Trophoblast cell (in vitro differentiated cells and primary cell): Measurements from ENCODE around the gene WNK1.

Source experiments
- DNase-seq, 2 donors: peaks; one replicate each; pipeline ENCODE4 v3.0.0-alpha.2; 2016
- H2AFZ ChIP-seq: 2 replicates; pipeline ENCODE4 v1.6.1; 2013; ENCODE audit warnings: low read length, moderate library complexity, mild to moderate bottlenecking; ENCODE audit not compliant: insufficient read depth, poor library complexity
- H2AK5ac ChIP-seq: 2 replicates; pipeline ENCODE4 v1.6.1; 2013; ENCODE audit warnings: mild to moderate bottlenecking, low read length
- H2BK120ac ChIP-seq: 2 replicates; pipeline ENCODE4 v1.6.1; 2013; ENCODE audit warnings: low read length, mild to moderate bottlenecking, moderate library complexity; ENCODE audit not compliant: insufficient read depth, poor library complexity
- H2BK12ac ChIP-seq: 2 replicates; pipeline ENCODE4 v1.6.1; 2013; ENCODE audit warnings: mild to moderate bottlenecking, low read length, moderate library complexity
- H2BK5ac ChIP-seq: 2 replicates; pipeline ENCODE4 v1.6.1; 2013; ENCODE audit warnings: low read length, low read depth, moderate library complexity, mild to moderate bottlenecking; ENCODE audit not compliant: poor library complexity
- H3K14ac ChIP-seq: 2 replicates; pipeline ENCODE4 v1.6.1; 2013; ENCODE audit warnings: mild to moderate bottlenecking, low read length
- H3K18ac ChIP-seq: 2 replicates; pipeline ENCODE4 v1.6.1; 2013; ENCODE audit warnings: mild to moderate bottlenecking, low read length
- H3K23ac ChIP-seq: 2 replicates; pipeline ENCODE4 v1.6.1; 2013; ENCODE audit warnings: low read length
- H3K27ac ChIP-seq: 2 replicates; pipeline ENCODE4 v1.5.1; 2013; ENCODE audit warnings: low read depth, mild to moderate bottlenecking, inconsistent platforms, low read length, moderate library complexity
- H3K27me3 ChIP-seq: 2 replicates; pipeline ENCODE4 v1.6.1; 2013; ENCODE audit warnings: inconsistent platforms, mild to moderate bottlenecking, low read length, moderate library complexity; ENCODE audit not compliant: insufficient read depth
- H3K36me3 ChIP-seq, 2 experiments: 1 replicate in 1 of 2; 2 replicates in 1 of 2; pipeline ENCODE4 v1.6.1; 2013; ENCODE audit warnings: low read length in 2 of 2, mild to moderate bottlenecking in 2 of 2, moderate library complexity in 1 of 2; ENCODE audit not compliant: insufficient read depth in 2 of 2, control insufficient read depth in 1 of 2
- H3K4ac ChIP-seq: 2 replicates; pipeline ENCODE4 v1.6.1; 2013; ENCODE audit warnings: low read depth, mild to moderate bottlenecking, low read length, moderate library complexity
- H3K4me1 ChIP-seq, 2 experiments: 1 replicate in 1 of 2; 2 replicates in 1 of 2; pipeline ENCODE4 v1.6.1; 2013; ENCODE audit warnings: low read length in 2 of 2, mild to moderate bottlenecking in 2 of 2, moderate library complexity in 1 of 2; ENCODE audit not compliant: insufficient read depth in 2 of 2, control insufficient read depth in 1 of 2
- H3K4me2 ChIP-seq: 2 replicates; pipeline ENCODE4 v1.6.1; 2013; ENCODE audit warnings: inconsistent platforms, mild to moderate bottlenecking, low read length, moderate library complexity
- H3K4me3 ChIP-seq: 2 replicates; pipeline ENCODE4 v1.5.1; 2013; ENCODE audit warnings: mild to moderate bottlenecking, low read depth, low read length, inconsistent platforms
- H3K79me1 ChIP-seq: one replicate; pipeline ENCODE4 v1.6.1; 2013; ENCODE audit warnings: low read length
- H3K79me2 ChIP-seq: 2 replicates; pipeline ENCODE4 v1.6.1; 2013; ENCODE audit warnings: low read length, mild to moderate bottlenecking; ENCODE audit not compliant: control insufficient read depth, insufficient read depth, poor library complexity
- H3K9ac ChIP-seq: 2 replicates; pipeline ENCODE4 v1.6.1; 2013; ENCODE audit warnings: mild to moderate bottlenecking, low read length
- H3K9me3 ChIP-seq: 2 replicates; pipeline ENCODE4 v1.6.1; 2013; ENCODE audit warnings: low read depth, mild to moderate bottlenecking, control low read depth, inconsistent platforms, low read length; ENCODE audit not compliant: insufficient read depth
- H4K12ac ChIP-seq: 2 replicates; pipeline ENCODE4 v1.6.1; 2013; ENCODE audit warnings: low read depth, mild to moderate bottlenecking, low read length, moderate library complexity
- H4K8ac ChIP-seq: 2 replicates; pipeline ENCODE4 v1.6.1; 2013; ENCODE audit warnings: low read depth, mild to moderate bottlenecking, low read length, moderate library complexity
- H4K91ac ChIP-seq: one replicate; pipeline ENCODE4 v1.6.1; 2013; ENCODE audit warnings: low read depth, mild to moderate bottlenecking, low read length, moderate library complexity
- WGBS: extraction: QIAGEN DNeasy Blood & Tissue Kit; methylation state at CpG from one replicate; pipeline ENCODE4 v1.1.7; 2013; ENCODE audit warnings: missing lambda C conversion rate; ENCODE audit not compliant: insufficient read length, insufficient coverage; ENCODE audit errors: extremely low coverage; 5-methylcytosine and 5-hydroxymethylcytosine counted together

Gene WNK1

DNA sequence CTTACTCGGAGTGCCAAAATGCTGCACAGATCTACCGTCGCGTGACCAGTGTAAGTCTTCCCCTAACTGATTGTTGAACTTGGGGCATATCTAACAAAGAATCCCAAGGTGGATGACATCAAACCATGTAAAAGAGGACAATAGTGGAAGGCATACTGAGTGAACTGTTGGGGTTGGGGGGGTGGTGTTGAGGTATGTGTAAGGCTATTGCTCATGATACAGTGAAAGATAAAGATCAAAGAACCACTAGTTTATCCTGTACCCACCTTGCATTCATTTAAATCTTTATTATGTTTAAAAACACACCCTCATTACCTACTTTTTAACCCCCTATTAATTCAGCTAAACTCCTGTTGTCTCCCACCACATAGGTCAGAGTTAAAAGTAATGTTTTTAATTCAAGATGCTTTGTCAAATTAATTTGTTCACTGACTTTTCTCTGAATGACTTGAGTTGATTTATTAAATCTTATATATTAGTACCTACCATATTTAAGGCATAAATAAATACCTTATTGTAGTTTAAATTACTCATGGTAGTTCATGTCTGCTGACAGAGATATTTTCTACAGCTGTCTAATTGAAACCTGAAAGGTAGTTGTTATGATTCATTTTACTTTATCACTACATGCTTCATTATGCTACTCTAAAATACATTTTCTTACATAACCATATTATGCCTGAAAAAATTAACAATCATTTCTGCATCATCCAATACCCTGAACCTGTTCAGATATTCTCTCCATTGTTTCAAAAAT, 77.9 kb downstream of the WNK1 start:
- H3K4me1 ChIP-seq = no peaks in the 10 kb centered on the region
- H3K18ac ChIP-seq = no peak overlapping the region
- H2BK120ac ChIP-seq = no peak overlapping the region
- H2AK5ac ChIP-seq = no peak overlapping the region
- H3K9ac ChIP-seq = no peak overlapping the region
- H2BK5ac ChIP-seq = no peak overlapping the region
- H3K79me2 ChIP-seq = no peaks in the 10 kb centered on the region
- H3K4me2 ChIP-seq = no peak overlapping the region
- no peak overlapping the region for H3K4me3 ChIP-seq
- no peak overlapping the region for H3K14ac ChIP-seq
- no peaks in the 10 kb centered on the region for H3K9me3 ChIP-seq
- H4K91ac ChIP-seq = no peak overlapping the region
- no peak overlapping the region for H3K4ac ChIP-seq
- no peak for DNase-seq
- WGBS = no CpG with 5 or more reads among the region's 4 CpGs
- H3K79me1 ChIP-seq = no peaks in the 10 kb centered on the region
- no peak overlapping the region for H3K27ac ChIP-seq
- H4K12ac ChIP-seq = no peak overlapping the region
- no peak overlapping the region for H2BK12ac ChIP-seq
- no peak overlapping the region for H4K8ac ChIP-seq
- no peak overlapping the region for H2AFZ ChIP-seq
- H3K36me3 ChIP-seq = peaks cover 5 to 9% of the 10 kb centered on the region in 2 experiments
- H3K27me3 ChIP-seq = no peaks in the 10 kb centered on the region
- H3K23ac ChIP-seq = no peak overlapping the region

DNA sequence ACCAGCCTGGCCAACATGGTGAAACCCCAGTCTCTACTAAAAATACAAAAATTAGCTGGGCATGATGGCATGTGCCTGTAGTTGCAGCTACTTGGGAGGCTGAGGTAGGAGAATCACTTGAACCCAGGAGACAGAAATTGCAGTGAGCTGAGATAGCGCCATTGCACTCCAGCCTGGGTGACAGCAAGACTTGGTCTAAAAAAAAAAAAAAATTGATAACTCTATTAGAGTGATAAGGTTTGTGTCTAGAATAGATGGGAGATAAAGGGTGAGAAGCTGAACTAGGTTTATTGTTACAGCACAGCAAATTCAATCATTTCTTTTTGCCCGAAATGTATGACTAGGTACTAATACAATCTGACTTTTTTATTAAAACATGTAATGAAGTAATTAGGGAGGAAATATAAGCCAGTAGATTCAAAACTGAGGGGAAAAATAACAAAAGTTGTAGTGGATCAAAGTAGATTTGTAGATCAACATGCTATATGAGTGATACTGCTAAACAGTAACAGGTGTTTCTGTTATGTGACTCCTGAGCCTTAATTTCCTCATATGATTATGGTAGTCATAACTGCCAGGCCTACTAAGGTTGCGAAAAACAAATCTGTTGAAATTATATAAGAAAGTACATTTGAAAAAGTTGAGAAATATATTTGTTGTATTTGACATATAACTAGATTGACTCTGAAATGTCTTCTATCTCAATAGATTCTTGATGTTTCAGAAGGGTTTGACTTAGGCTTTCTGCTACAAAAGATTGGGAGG, 83.6 kb downstream of the WNK1 start:
- H3K9me3 ChIP-seq = no peaks in the 10 kb centered on the region
- no CpG with 5 or more reads among the region's 3 CpGs for WGBS
- peaks cover 5 to 6% of the 10 kb centered on the region in 2 experiments for H3K36me3 ChIP-seq
- no peak overlapping the region for H4K12ac ChIP-seq
- H3K4me2 ChIP-seq = no peak overlapping the region
- H3K18ac ChIP-seq = no peak overlapping the region
- H3K79me2 ChIP-seq = no peaks in the 10 kb centered on the region
- H4K8ac ChIP-seq = no peak overlapping the region
- no peak overlapping the region for H3K14ac ChIP-seq
- H3K4me1 ChIP-seq = no peaks in the 10 kb centered on the region
- no peak overlapping the region for H3K23ac ChIP-seq
- no peak overlapping the region for H4K91ac ChIP-seq
- no peak overlapping the region for H3K4me3 ChIP-seq
- H3K4ac ChIP-seq = no peak overlapping the region
- no peak overlapping the region for H2AK5ac ChIP-seq
- no peaks in the 10 kb centered on the region for H3K27me3 ChIP-seq
- no peak overlapping the region for H2BK5ac ChIP-seq
- no peak overlapping the region for H2BK12ac ChIP-seq
- H3K9ac ChIP-seq = no peak overlapping the region
- H3K79me1 ChIP-seq = no peaks in the 10 kb centered on the region
- no peak overlapping the region for H2AFZ ChIP-seq
- H2BK120ac ChIP-seq = no peak overlapping the region
- DNase-seq = no peak
- H3K27ac ChIP-seq = no peak overlapping the region

DNA sequence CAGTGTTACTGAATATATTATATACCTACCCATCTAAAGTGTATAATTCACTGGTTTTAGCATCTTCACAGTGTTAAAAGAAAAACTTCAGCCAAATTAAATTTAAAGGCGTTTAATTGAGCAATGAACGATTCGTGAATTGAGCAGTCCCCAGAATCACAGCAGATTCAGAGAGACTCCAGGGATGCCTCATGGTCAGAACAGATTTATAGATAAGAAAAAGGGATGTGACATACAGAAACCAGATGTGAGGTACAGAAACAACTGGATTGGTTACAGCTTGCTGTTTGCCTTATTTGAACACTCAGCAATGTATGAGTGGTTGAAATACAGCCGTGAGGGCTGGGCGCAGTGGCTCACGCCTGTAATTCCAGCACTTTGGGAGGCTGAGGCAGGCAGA, 84.6 kb downstream of the WNK1 start:
- Histone ChIP-seq H3K79me2 (no peaks in the 10 kb centered on the region), H2AK5ac (no peak overlapping the region), H3K27me3 (no peaks in the 10 kb centered on the region), H3K9ac (no peak overlapping the region), H3K18ac (no peak overlapping the region), H3K27ac (no peak overlapping the region), H2BK12ac (no peak overlapping the region), H2BK120ac (no peak overlapping the region), H3K4ac (no peak overlapping the region), H3K4me2 (no peak overlapping the region), H2AFZ (no peak overlapping the region), H3K4me1 (no peaks in the 10 kb centered on the region), H3K23ac (no peak overlapping the region), H4K8ac (no peak overlapping the region), H3K4me3 (no peak overlapping the region), H4K12ac (no peak overlapping the region), H3K79me1 (no peaks in the 10 kb centered on the region), H2BK5ac (no peak overlapping the region), H3K14ac (no peak overlapping the region), H4K91ac (no peak overlapping the region), H3K9me3 (no peaks in the 10 kb centered on the region), H3K36me3 (peaks cover 4 to 5% of the 10 kb centered on the region in 2 experiments)
- no peak for DNase-seq
- no CpG with 5 or more reads among the region's 6 CpGs for WGBS

DNA sequence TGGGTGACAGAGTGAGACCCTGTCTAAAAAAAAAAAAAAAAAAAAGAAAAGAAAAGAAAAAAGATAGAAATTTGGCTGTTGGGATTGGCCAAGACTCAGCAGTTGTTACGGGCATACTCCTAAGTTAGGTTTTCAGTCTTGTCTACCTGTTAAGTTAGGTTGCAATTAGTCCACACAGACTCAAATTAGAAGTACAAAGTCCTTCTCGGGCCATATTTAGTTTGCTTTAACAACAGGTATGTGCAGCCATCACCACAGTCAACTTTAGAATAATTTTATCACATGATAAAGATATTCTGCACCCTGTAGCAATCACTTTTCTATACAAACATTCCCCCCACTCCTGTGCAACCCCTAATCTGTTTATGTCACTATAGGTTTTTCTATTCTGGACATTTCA, 85.2 kb downstream of the WNK1 start:
- H3K9ac ChIP-seq = no peak overlapping the region
- no peaks in the 10 kb centered on the region for H3K79me1 ChIP-seq
- H3K4ac ChIP-seq = no peak overlapping the region
- H4K91ac ChIP-seq = no peak overlapping the region
- no peaks in the 10 kb centered on the region for H3K9me3 ChIP-seq
- no peak overlapping the region for H2BK120ac ChIP-seq
- no peak overlapping the region for H2BK5ac ChIP-seq
- H3K36me3 ChIP-seq = peaks cover 4 to 5% of the 10 kb centered on the region in 2 experiments
- H3K79me2 ChIP-seq = no peaks in the 10 kb centered on the region
- no peak overlapping the region for H3K27ac ChIP-seq
- no peak overlapping the region for H2AK5ac ChIP-seq
- no peak overlapping the region for H2AFZ ChIP-seq
- H4K12ac ChIP-seq = no peak overlapping the region
- H3K4me3 ChIP-seq = no peak overlapping the region
- H3K4me1 ChIP-seq = no peaks in the 10 kb centered on the region
- H4K8ac ChIP-seq = no peak overlapping the region
- H3K18ac ChIP-seq = no peak overlapping the region
- no peak overlapping the region for H3K14ac ChIP-seq
- no peaks in the 10 kb centered on the region for H3K27me3 ChIP-seq
- no CpG with 5 or more reads among the region's 2 CpGs for whole genome bisulfite sequencing
- no peak for DNase-seq
- no peak overlapping the region for H3K4me2 ChIP-seq
- H2BK12ac ChIP-seq = no peak overlapping the region
- no peak overlapping the region for H3K23ac ChIP-seq
